Breast epithelium (tissue), 3 donors: ENCODE data around the gene CARS2.

Experiments
- CTCF ChIP-seq, 3 donors: fragments of 450-650 bp; IDR thresholded peaks; one replicate each; pipeline ENCODE4 v1.5.1; 2016 to 2017; ENCODE audit warnings: antibody characterized with exemption in 3 of 3, mild to moderate bottlenecking in 3 of 3, moderate library complexity in 3 of 3
- POLR2AphosphoS5 ChIP-seq, 3 donors: sonication (generic); formaldehyde crosslinking; IDR thresholded peaks; one replicate each; pipeline ENCODE4 v1.6.1; 2017; ENCODE audit warnings: antibody characterized with exemption in 3 of 3

GRCh38 chr13:110600980-110601379, 104.9 kb downstream of the CARS2 start:
- TF ChIP-seq CTCF (IDR thresholded peaks at IDR 0.05) = no peak
- TF ChIP-seq POLR2AphosphoS5 (IDR thresholded peaks at IDR 0.05) = no peak
